SW 1271 (cell line): ENCODE data around the gene HADHB.
"Not testable (repeated sequence)": the region's sequence is repeated elsewhere in the genome, so short reads cannot be mapped to it uniquely, and the experiment has no call there.

ENCODE experiments used
- DNase-seq, 2 experiments: peaks; one replicate each; lab custom pipeline; 2025; lab: John Stamatoyannopoulos, UW

The HADHB gene

GRCh38 chr2:26245231-26245732 lies 543 bp downstream of the HADHB start:
- peak in 1 of 2 experiments; percentile 73 for DNase-seq

GRCh38 chr2:26245810-26246209 lies 1.1 kb downstream of the HADHB start:
- DNase-seq, result peak in 1 of 2 experiments; percentile 62

- DNase-seq, result no peak
Measured at GRCh38 chr2:26246818-26247217, 2.1 kb downstream of the HADHB start.

GRCh38 chr2:26249625-26250024 lies 4.9 kb downstream of the HADHB start:
- no peak for DNase-seq

GRCh38 chr2:26251893-26252292 lies 7.2 kb downstream of the HADHB start:
- no peak for DNase-seq

GRCh38 chr2:26255759-26256384 lies 11.1 kb downstream of the HADHB start:
- no peak for DNase-seq

GRCh38 chr2:26258836-26259235 lies 14.1 kb downstream of the HADHB start:
- not testable (repeated sequence) for DNase-seq

GRCh38 chr2:26268213-26268612 lies 23.5 kb downstream of the HADHB start:
- DNase-seq, result no peak

GRCh38 chr2:26268670-26269385 lies 24.1 kb downstream of the HADHB start:
- not testable (repeated sequence) for DNase-seq

- DNase-seq, result no peak
Measured at GRCh38 chr2:26269571-26270158, 24.9 kb downstream of the HADHB start.

- DNase-seq, result no peak
Measured at GRCh38 chr2:26270373-26270772, 25.6 kb downstream of the HADHB start.

- no peak for DNase-seq
Measured at GRCh38 chr2:26273501-26273900, 28.8 kb downstream of the HADHB start.

GRCh38 chr2:26274058-26274613 lies 29.4 kb downstream of the HADHB start:
- DNase-seq, result peak; percentile 11 to 39

GRCh38 chr2:26276484-26277227 lies 31.9 kb downstream of the HADHB start:
- no peak for DNase-seq

GRCh38 chr2:26279886-26280285 lies 35.1 kb downstream of the HADHB start:
- DNase-seq, result no peak

GRCh38 chr2:26281226-26281625 lies 36.5 kb downstream of the HADHB start:
- DNase-seq, result no peak

- DNase-seq, result no peak
Measured at GRCh38 chr2:26283606-26284005, 38.9 kb downstream of the HADHB start.

GRCh38 chr2:26284132-26284531 lies 39.4 kb downstream of the HADHB start:
- DNase-seq, result no peak

GRCh38 chr2:26285931-26286330 lies 41.2 kb downstream of the HADHB start:
- no peak for DNase-seq

GRCh38 chr2:26290001-26290400 lies 45.3 kb downstream of the HADHB start:
- no peak for DNase-seq

GRCh38 chr2:26292646-26293045 lies 47.9 kb downstream of the HADHB start:
- DNase-seq, result no peak

- DNase-seq, result no peak
Measured at GRCh38 chr2:26295511-26295910, 50.8 kb downstream of the HADHB start.
